NCI-H1436 (cell line): ENCODE data around the gene NLN.

Experiments used
- DNase-seq: peaks from one replicate; lab custom pipeline; 2025; lab: John Stamatoyannopoulos, UW

Gene NLN

GRCh38 chr5:65808818-65809217 is 86.8 kb downstream of the NLN start:
- no peak for DNase-seq

GRCh38 chr5:65809817-65810531 is 88.0 kb downstream of the NLN start:
- no peak for DNase-seq

GRCh38 chr5:65811004-65811403 is 89.0 kb downstream of the NLN start:
- no peak for DNase-seq

GRCh38 chr5:65811885-65812284 is 89.9 kb downstream of the NLN start:
- DNase-seq = no peak

- DNase-seq = no peak
These were observed 90.6 kb downstream of the NLN start for GRCh38 chr5:65812648-65813047.

- no peak for DNase-seq
These were observed 91.2 kb downstream of the NLN start for GRCh38 chr5:65813174-65813573.

- no peak for DNase-seq
These were observed 93.2 kb downstream of the NLN start for GRCh38 chr5:65815161-65815560.

GRCh38 chr5:65816729-65817128 is 94.7 kb downstream of the NLN start:
- DNase-seq = no peak

GRCh38 chr5:65817931-65818330 is 95.9 kb downstream of the NLN start:
- no peak for DNase-seq

- no peak for DNase-seq
These were observed 96.6 kb downstream of the NLN start for GRCh38 chr5:65818592-65818991.

- no peak for DNase-seq
These were observed 97.4 kb downstream of the NLN start for GRCh38 chr5:65819215-65819904.

GRCh38 chr5:65819905-65820240 is 97.9 kb downstream of the NLN start:
- no peak for DNase-seq

- DNase-seq = no peak
These were observed 98.4 kb downstream of the NLN start for GRCh38 chr5:65820373-65820772.

- no peak for DNase-seq
These were observed 100.0 kb downstream of the NLN start for GRCh38 chr5:65821966-65822365.

- DNase-seq = no peak
These were observed 100.7 kb downstream of the NLN start for GRCh38 chr5:65822710-65823109.

- no peak for DNase-seq
These were observed 101.2 kb downstream of the NLN start for GRCh38 chr5:65823204-65823603.

GRCh38 chr5:65823845-65824445 is 101.9 kb downstream of the NLN start:
- DNase-seq = no peak

- no peak for DNase-seq
These were observed 103.7 kb downstream of the NLN start for GRCh38 chr5:65825408-65826328.

GRCh38 chr5:65828022-65828896 is 106.3 kb downstream of the NLN start:
- no peak for DNase-seq

GRCh38 chr5:65830856-65831255 is 108.9 kb downstream of the NLN start:
- DNase-seq = no peak

GRCh38 chr5:65831276-65831675 is 109.3 kb downstream of the NLN start:
- no peak for DNase-seq
